Fibroblast of gingiva (primary cell): ENCODE measurements around the gene LCOR.
A peak's percentile ranks its signal among the peaks of the same experiment; 100 is the strongest.

Source experiments
- DNase-seq: peaks from one replicate; pipeline ENCODE4 v3.0.0-alpha.2; 2011; ENCODE audit warnings: low read depth

Gene LCOR

DNA sequence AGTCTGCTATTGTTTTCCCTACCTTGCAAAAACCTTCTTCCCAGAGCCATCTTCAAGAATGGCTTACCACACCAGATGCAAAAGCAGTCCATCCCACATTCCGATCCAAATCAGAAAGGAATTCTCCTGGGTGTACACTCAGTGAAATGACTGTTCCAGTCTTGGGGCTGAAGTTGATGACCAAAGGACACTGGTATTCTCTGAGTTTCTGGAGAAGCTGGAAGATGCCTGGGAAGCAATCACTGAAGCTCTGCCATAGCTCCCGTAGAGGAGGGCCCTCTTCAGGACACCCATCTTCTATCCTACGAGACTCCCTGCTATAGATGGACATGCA lies 155.7 kb downstream of the LCOR start:
- DNase-seq = no peak

DNA sequence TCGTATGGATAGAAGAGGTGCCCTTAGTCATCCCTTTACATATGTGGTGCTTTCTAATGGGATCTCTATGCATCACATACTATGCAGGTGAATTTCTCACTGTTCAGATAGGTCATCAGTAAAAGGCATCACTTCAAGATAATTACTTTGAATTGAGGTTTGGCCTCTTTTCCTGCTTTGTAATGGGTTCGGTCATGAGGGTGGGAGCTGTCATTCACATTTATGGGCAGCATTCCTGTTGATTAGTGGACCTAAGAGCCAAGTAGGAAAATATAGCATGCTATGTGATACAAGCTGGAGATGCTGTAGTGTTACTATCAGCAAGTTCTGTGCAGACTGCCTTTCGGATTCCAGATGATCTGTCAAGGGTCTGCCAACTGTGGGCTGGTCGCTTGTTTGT lies 156.3 kb downstream of the LCOR start:
- no peak for DNase-seq

DNA sequence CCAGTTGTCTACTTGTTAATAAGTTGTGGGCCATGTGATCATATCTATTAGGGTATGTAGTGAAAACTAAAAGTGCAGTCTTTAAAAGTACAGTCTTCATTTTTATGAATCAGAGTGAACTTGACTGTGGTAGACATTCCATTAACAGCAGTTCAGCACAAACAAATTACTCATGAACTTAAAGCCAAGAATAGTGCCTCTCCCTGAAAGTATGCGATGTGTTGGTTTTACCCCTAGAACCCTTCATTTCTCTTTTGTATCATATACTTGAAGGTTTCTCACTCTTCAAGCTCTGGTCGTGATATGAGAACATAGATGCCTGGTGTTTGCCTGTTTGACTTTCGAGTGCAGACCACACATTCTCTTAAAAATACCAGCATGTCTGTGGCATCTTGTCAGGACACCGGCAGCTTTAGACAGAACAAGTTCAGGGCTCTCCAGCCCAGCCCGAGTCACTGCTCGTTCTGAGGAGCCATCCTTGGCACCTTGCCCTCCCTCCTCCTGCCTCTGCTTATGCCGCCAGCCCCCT lies 159.3 kb downstream of the LCOR start:
- peak; percentile 41 for DNase-seq

DNA sequence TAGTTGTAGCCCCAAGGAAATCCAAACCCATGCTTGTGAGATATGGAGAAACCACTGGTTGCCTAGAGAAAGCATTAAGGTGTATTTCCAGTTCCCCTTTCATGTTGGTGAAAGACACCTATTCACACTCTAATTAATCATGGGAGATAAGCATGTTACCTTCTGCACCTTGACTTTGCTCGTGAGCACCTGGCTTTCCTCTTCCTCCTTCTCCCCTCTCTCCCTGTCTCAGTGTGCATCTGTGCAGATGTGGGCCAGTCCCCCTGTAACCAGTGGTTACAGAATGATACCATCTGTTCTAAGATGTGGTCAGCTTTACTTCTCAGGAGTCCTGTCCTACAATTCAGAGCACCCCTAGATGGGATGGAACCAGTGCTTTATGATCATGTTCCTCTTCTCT lies 160.6 kb downstream of the LCOR start:
- DNase-seq = no peak

DNA sequence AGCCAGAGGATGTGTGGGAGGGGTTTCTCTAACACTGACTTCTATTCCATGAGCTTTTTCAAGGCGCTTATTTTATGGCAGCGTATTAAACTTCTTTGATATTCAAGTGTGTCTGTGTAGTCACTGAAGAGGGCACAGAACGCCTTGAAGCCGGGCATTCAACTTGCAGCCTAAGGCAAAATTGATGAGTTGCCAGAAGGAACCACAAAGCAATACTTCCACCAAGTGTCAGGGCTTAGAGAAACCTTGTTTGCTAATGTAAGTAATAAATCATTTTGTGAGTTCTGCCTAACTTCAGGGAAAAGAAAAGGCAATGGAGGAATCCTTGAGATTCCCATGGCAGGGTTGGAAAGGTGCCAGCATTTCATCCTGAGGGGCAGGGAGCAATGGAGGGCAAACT lies 163.8 kb downstream of the LCOR start:
- DNase-seq = peak; percentile 28

DNA sequence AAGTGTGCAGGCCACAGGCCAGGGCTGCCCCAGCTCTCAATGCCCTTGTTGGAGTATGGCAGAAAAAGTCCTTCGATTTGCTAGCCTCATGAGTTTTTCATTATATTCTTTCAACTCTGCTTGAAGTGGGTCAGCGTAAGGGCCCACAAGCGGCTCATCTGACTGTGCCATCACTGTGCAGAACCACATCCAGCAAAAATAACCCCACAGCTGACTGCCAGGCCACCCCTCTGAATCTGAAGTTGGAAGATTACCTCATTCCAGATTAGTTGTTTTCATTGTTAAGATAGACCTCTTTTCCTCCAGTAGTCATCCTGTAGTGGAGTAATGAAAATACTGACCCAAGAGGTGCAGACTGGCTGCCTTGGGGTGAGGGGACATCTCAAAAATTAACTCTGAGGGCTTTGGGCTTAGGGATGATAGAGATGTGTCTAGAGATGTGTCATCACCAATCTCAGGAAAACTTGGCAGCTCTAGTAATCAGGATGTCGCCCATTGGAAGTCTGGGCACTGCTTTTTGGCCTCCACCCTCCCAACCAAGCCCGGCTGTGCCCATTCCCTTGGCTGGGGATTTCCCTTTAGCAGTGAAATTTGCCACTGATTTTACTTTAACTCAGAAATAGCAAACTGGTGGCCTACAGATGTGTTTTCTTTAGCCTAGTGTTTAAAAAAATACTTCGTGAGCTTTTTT lies 164.3 kb downstream of the LCOR start:
- no peak for DNase-seq

DNA sequence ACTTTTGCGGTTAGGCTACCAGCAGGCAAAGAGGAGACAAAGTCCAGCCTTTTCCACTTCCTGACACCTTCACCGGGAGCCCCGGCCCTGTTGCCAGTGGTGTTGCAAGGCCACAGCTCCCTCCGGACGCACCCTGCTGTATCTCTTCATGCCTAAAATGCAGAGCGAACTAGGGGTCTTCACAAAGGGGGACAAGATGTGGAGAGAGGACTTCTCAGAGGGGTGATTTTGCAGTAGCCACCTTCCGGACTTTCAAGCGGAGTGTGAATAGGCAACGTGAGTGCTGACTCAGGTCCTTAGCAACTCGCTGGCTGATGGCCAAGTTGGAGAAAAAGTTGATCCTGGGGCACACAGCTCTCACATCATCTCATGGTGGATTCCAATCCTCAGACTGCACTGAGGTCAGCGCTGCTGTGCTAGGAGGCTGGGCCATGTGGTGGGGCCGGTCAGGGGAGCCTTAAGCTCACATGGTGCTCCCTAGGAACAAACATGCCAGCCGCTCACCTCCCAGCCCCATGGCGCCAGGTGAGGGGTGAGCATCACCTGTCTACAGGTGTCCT lies 166.3 kb downstream of the LCOR start:
- DNase-seq = peak; percentile 6

DNA sequence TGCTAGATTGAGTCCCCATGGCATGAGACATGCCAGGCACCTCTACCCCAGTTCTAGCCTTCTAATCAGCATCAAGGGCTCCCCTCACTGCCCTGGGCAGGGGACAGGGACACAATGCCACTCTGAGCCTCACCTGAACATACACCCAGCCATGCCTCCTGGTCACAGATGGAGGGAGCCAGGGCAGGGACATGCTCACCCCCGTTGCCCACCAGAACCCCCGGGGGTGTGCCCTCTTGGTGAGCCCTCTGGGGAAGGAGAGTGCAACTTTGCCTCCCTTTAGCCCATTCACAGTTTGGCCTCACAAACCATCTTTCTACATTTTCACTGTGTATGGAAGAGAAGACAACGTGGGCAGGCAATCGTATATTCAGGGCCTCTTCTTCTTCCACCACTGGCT lies 167.2 kb downstream of the LCOR start:
- DNase-seq = no peak

DNA sequence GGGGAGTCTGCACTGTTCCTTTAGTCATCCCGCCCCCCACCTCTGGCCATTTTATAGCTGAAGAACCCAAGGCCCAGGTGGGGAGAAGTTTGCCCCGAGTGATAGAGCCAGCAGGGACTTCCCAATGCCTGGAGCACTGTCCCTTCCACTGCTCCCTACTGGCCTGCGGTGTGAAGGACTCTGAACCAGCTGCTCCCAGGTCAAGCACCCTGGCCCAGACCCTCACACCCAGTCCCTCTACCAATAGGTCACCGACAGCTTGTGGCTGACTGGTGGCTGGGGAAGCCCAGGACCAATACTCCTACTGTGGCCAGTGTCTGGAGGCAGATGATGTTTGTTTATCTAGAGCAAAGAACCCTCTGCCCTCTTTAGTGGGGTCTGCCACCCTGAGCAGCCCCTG lies 167.9 kb downstream of the LCOR start:
- no peak for DNase-seq

DNA sequence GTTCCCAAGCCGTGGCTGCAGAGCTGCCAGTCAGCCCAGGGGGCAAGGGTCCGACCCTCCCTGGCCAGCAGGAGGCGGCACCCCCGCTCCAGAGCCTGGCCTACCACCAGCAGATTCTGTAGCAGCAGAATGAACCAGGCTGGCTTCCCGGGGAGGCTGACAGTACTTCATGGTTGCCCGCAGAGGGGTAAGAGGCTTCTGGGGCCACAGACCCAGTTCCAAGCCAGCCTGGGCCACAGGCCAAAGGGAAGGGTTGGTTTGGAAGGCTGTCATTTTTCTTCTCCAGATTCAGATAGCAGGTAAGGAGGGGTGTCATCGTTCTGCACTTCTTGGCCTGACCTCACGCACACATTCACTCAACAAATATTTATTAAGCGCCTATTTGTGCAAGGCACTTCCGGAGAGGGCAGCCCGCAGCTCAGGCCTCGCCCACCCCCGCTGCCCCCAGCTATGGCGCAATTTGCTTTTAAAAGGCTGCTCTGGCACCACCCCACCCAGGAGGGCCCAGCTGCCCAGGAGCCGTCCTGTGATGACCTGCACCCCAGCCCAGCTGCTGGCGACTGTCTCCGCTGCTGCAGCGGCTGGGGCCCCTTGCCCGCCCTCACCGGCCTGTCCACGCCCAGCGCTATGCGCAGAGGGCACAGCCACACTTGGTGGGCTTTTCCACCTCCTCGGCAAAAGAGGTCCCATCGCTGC lies 168.5 kb downstream of the LCOR start:
- no peak for DNase-seq

DNA sequence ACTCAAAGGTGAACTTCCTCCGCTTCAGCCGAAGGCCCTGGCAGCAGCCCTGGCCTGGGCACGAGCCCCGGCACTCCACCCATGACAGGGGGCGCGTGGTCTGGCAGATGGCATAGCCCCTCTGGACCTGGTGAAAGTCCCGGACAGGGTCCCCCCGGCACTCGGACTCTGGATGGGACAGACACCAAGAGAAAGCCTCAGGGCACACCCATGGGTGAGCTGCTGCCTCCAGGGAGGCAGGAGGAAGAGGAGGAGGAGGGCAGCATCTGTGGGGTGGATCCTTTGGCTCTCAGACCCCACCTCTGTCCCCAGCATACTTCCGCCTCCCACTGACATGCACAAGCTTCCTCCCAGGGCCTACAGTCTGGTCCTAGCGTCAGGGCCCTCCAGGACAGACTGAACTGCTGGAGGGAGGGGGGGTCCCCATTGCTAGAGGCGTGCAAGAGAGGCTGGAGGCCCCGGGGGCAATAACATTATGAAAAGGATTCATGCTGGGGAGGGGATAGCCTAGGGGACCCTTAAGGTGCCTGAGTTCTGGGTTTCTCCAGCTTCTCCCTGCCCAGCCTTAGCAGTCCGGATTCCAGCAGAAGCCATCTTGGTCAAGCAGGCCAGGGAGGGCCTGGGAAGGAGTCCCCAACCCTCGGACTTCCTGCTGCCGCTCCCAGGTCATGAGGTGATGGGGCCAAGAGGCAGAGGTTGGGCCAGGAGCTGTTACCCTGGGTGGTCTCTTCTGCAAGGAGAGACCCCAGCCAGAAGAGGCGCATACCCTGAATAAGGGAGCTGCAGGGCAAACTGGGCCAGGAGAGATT lies 169.3 kb downstream of the LCOR start:
- DNase-seq = no peak

DNA sequence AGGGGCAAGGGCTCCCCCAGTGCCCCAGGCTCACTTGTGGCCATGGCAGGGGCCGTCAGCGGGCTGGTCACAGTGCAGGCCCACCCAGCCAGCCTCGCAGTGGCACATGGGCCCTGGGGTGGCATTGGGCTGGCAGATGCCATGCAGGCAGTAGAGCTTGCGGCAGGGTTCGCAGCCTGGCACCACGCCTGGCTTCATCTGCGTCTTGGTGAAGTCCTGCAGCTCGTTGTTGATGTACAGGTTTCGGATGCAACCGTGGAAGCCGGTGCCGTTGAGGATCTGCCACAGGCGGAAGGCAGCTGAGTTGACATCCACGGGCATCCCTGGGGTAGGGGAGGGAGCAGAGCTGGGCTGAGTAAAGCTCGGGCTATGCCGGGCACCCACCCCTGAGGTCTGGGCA lies 170.6 kb downstream of the LCOR start:
- DNase-seq = no peak

DNA sequence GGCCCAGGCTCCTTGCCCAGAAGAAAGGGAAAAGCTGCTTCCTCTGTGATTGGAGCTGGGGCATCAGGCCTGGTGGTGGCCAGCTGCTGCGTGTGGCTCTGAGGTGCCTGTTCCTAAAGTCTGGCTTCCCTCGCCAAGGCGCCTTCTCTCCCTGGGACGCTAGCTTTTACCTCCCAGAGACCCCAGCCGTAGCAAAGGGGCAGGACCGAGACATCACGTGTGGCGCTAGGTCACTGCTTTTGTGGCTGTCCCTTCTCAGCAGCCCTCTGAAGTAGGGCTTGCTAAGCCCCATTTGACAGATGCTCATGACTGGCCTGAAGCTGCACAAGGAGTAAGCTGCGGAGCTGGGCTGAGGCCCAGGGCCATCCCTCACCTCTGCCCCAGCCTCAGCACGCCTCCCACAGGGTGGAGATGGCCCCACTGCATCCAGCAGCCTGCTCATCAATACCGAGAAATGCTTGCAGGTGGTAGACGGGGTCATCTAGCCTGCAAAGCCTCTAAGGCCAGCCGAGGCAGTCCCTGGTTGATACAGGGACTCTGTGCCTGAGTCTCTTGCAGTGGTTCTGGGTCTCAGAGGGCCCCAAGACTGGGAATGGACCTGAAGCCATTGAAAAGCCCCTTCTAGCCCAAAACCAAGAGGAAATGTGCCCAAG lies 171.2 kb downstream of the LCOR start:
- DNase-seq = no peak

DNA sequence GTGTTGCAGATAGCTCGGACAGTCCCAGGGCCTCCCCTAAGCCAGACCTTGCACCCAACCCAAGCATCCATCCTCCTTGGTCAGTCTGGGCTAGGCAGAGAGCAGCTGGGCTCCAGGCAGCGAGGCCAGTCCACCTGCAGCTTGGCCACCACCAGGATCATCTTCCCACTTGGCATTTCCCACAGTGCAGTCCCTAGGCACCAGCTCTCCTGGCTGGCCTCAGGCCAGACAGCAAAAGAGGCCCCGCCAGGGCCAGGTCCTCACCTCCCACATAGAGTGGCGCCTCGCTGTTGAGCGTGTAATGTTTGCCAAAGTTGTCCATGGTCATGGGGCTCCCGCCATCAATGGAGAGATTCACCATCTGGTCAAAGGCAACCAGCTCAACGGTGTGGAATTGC lies 171.7 kb downstream of the LCOR start:
- no peak for DNase-seq

DNA sequence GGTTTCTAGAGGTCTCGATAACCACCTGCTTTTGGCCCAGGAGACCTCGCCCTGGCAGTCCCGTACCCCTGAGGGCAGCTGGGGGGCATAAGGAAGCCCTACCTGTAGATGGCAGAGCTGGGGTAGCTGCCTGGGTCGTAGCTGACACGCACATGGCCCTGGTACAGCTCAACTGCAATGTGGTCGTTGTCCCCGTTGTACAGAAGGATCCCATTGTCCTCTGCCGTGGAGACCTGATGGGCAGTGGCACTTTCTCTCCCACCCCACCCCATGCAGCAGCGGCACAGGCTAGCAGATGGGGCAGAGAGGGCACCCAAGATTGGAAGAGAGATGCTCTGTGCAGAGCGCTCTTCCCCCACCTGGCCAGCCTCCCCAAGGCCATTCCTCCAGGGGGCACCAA lies 172.5 kb downstream of the LCOR start:
- DNase-seq = no peak

DNA sequence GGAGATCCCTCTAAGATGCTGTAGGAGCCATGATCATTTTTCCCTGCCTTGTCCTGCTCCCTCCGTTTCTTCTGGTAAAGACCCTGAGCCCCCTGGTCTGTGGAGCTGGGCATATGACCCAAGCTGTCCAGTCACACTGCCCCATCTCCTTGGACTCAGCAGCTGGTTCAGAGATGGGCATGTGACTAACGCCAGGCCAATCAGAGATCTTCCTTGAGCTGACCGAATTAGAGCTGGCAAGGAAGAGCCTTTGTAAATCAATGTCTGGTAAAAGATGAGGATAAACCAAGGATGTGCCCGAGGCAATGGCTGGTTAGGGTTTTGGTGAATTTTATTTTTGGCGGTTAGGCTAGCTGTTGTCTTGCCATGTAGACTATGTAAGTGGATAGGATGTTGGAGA lies 173.3 kb downstream of the LCOR start:
- DNase-seq = no peak

DNA sequence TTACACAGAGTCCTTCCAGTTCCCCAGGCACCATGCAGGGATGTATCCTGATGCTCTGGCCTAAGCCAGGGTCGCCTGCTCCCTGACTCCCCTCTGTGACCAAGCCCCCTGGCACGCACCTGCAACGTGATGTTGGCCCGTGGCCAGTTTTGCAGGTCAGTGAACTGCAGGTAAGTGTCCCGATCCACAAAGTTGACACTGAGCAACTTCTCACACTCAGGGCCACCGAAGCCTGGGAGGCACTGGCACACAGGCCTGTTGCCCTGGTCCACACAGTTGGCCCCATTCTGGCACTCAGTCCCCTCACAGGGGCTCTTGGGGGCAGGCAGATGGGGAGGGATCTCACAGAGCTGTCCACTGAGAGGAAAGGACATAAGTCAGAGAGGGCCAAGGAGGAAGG lies 174.3 kb downstream of the LCOR start:
- no peak for DNase-seq

DNA sequence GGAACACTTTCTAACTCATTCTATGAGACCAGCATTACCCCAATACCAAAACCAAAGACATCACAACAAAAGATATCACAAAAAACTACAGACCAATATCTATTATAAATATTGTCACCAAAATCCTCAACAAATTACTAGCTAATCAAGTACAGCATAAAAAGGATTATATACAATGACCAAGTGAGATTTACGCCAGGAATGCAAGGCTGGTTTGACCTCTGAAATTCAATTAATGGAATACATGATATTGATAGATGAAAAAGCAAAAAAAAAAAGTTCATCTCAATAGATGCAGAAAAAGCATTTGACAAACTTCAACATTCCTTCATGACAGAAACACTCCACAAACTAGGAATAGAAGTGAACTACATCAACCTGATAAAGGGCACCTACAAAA lies 175.3 kb downstream of the LCOR start:
- no peak for DNase-seq

DNA sequence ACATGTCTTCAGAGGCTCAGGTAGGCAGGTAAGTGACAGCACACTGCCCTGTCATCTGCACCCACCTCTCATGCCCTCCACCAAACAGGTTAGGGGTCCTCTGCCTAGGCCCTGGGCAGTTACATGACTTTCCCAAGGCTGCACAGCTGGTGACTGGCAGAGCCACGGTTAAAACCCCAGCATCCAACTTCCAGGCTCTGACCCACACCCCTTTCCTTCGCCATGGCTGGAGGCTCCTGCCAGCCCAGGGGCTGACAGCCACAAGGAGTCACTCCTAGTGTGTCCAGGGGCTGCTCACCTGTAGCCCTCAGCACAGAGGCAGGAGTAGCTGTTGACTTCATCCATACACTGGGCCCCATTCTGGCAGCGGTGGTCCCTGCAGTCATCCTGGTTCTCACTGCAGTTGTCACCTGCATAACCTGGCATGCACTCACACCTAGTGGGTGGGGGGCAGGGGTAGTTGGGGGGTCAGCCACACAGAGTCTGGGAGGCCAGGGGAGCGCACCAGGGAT lies 178.7 kb downstream of the LCOR start:
- DNase-seq = no peak

DNA sequence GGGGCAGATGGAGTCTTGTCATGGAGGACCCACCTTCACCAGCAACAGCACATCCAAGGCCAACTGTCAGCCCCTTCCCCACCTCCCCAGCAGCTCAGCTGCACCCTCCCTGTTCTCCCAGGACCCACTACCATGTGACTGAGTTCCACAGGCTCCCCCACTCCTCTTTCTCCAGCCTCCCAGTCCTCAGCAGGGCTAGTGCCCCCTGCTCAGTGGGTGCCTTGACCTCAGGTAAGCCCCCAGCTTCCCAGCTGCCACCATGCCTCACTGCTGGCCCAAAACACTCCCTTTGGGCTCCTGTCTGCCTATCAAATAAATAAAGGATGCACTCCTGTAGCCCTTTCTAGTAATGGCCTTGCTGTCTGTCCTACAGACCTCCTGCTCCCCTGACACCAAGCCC lies 179.3 kb downstream of the LCOR start:
- no peak for DNase-seq

DNA sequence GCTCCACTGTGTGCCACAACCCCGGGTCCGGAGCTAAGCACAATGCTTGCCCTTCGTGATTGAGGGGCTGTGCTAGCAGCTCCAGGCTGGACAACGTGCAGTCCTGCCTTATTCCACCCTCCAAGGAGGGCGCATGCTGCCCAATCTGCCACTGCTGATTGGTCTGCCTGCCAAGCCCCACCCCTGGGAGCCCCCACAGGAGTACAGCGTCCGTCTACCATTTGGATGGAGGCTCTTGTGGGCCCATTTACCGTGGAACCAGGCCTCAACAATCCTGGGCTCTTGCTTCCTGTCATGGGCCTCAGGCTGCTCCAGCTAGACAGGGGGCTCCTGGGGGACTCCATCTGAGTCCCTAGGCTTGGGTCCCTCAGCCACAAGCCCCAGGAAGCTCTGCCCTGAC lies 180.4 kb downstream of the LCOR start:
- DNase-seq = no peak

DNA sequence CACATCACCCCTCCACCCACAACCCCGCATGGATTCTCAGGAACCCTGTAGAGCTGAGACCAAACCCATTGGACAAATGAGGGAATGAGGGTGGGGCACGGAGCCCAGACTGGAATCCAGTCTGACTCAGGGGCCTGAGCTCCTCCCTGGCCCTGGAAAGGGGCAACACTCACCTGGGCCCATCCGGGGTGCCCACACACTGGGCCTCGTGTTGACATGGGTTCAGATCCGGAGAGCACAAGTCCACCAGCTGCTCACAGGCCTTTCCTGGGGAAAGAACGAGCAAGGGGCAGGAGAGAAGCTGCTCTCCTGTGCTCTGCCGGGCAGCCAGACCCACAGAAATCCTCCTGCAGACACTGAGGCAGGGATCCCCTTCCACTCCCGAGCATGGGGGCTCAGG lies 181.5 kb downstream of the LCOR start:
- no peak for DNase-seq
